NCI-H1105 (cell line): ENCODE results near the gene PSG7.
"Not testable (repeated sequence)": the region's sequence is repeated elsewhere in the genome, so short reads cannot be mapped to it uniquely, and the experiment has no call there.

Experiments used
- DNase-seq: peaks from one replicate; lab custom pipeline; 2025; lab: John Stamatoyannopoulos, UW

Gene PSG7

DNA sequence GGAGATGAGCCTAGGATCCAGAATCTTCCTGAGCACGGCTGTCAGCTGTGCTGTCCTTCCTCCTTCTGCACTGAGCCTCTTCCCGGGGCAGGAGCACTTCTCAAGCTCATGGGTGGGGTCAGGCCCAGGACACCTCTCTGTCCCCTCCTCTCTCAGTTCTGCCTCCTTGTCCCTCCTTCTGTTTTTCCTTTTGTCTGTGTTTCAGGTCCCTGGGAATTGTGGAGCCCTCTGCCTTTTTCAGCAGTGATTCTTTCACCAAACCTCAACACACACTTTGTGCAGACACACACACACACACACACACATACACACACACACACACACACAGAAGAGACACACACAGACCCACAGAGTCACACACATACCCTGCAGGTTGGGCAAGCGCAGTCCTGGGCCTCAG lies at the start of gene PSG7:
Gene PSG7, minus strand, starts transcription at position 101 of the 400 bp plus-strand sequence. CDS start 131 bp downstream, outside the sequence.
- not testable (repeated sequence) for DNase-seq

DNA sequence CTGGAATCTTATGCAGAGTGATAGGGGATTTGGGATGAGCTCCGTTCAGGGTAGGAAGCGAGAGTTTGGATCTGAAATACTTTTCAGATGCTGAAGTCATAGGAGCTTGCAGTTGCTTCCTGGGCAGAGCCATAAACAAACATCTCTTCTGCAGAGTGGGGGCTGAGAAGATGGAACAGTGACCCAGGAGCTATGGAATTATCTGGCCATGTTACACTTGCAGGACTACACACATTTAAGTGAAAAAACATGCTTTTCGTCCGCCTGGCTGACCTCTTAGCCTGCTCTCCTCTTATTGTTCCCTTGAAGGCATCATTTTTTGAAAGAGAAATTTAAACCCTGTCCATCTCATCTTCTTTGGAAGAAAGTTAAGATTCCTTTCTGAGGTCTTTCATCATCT lies 48.6 kb upstream of the PSG7 start:
- DNase-seq = no peak

DNA sequence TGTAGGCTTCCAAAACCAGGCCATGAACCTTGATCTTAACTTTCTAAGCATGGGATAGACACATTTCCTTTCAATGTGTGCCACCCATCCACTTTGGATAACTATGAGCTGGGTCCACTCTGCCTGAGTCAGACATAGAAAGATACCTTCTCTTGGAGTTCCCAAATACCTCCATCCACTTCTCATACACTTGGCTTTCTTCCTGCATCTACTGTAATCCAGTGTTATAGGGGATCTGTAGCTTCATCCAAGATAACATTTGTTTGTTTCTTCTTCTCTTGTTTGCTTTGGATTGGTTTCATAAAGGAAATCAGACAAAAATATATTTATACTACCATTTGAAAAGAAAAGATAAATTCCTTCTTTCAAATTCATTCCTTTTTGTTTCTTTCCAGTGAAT lies 45.1 kb upstream of the PSG7 start:
- DNase-seq = not testable (repeated sequence)

DNA sequence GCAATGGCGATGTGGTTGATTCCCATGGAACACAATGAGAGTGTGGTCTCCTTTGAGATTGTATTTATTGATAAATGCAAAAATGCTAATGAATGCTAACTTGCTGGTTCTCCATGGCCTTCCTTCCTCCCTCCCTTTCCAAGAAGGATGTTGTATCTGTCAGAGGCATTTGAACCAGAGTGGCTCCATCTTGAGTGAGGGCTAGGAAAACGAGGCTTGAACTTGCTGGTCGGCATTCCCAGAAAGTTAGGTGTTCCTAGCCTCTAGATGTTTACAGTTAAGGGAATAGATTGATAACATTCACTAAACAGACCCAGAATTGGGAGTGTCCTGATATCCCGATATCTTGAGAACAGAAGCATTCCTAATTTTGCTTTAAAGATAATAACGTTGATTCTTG lies 34.4 kb upstream of the PSG7 start:
- DNase-seq = not testable (repeated sequence)

DNA sequence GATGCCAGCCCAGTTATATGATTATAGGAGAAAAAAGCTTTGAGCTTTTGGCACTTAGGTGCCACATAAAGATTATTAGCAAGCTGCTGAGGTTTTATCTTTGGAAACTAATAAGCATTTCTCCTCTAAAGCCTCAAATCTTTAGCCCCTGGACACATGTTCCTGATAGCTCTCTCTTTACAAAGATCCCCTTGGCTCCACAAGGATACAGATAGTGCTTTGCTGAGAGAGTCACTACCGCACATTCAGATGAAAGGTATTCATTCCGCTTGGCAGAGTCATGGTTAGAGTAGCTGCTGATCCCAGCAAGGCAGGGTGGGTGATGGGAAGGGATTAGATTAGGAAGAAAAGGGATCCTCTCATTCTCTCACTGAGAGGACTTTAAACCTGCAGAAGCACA lies 28.2 kb upstream of the PSG7 start:
- DNase-seq = no peak

DNA sequence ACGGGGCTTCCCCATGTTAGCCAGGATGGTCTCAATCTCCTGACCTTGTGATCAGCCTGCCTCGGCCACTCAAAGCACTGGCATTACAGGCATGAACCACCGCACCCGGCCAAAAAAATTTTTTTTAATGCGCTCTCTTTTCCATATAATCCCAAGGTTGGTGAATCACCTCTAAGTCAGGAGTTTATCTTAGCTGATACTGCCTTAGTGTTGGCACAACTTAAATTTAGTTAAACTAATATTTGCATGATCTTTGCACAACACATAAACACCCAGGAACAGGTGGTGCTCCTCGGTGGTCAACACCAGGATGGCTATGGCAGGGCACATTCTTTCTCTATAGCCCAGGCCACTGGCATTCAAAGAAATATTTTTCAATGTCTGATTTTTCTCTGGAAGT lies 24.1 kb upstream of the PSG7 start:
- DNase-seq = no peak

DNA sequence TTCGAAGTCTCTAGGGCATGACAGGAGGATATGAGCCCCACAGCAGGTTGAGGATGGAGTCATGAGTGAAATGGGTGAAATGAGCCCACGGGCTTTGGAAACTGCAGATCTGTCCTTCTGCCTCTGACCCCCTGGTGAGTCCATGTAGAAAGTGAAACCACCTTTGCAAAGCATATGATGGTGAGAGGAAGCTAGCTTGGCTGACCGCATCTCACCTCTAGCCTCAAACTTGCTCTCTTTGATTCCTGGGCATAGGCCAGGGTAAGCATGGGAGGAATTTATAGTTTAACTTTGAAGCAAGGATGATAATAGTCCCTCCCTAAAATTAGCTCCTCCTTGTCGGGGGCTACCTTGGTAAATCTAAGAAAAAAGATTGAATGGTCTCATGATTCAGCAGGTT lies 15.1 kb upstream of the PSG7 start:
- not testable (repeated sequence) for DNase-seq

DNA sequence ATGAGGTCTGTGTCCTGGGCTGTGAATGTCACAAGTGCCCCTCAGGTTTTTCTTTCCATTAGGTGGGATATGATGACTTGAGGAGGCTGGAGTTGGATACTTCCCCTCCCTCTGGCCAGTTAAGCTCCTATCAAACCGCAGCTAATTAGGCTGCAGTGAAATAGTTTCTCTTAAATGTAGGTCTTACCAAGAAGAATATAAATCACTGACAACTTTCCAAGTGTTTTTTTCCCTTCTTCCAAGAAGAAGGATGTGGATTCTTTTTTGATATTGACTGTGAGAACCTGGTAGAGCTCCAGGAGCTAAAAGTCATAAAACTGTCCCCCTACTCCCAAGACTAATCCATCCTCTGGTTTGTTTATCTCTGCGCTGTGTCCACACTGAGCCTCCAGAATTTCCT lies 14.5 kb upstream of the PSG7 start:
- DNase-seq = not testable (repeated sequence)

DNA sequence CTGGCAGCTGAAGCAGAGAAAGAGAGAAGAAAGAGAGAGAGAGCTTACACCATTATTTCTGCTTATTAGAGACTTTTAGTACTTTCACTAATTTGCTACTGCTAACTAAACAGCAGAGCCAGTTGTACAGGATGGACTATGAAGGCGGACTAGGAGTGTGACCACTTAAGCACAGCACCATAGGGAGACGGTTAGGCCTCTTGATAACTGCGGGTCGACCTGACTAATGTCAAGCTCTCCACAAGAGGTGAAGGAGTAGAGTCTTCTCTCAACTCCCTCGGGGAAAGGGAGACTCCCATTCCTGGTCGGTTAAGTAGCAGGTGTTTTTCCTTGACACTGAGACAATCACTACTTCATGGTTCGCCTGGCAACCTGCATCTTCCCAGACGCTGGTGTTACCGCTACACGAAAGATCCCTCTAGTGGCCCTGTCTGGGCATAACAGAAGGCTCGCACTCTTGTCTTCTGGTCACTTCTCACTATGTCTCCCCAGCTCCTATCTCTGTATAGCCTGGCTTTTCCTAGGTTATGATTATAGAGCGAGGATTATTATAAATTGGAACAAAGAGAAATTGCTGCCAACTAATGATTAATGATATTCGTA lies 5.3 kb upstream of the PSG7 start:
- no peak for DNase-seq

DNA sequence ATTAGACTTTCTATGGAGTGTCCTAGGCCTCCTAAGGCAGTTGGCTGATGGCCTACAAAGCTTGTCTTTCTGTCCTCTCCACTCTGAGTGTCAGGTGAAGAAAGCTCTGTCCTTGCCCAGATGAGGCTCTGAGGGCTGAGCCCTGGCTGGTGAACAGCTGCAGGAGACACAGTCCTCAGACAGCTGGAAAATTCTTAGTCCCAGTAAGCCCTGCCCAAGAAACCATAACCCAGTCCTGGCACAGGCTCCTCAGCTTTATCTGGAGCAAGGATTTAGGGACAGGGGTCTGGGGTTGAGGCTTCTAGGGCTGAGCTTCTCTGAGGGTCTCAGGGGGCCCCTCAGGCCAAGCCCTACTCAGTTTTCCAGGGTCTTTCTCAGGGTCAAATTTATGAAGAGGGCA lies 2.3 kb downstream of the PSG7 start:
- not testable (repeated sequence) for DNase-seq

DNA sequence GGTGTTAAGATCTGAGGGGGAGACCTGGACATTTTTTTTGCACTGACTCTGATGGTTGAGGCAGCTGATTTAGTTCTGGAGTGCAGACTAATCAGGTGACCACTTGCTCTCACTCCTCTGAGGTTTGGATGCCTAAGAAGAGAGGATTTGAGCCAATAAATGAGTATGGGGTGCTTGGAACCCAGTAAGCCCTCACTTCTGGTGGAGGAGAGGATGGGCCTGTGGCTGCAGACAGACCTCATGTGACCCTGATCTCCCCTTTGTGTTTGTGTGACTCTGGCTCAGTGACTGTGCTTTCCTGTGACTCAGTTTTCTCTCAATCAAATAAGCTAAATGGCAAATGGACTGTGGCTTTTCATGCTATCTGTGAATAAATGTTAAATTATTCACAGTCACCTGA lies 2.8 kb downstream of the PSG7 start:
- DNase-seq = not testable (repeated sequence)

DNA sequence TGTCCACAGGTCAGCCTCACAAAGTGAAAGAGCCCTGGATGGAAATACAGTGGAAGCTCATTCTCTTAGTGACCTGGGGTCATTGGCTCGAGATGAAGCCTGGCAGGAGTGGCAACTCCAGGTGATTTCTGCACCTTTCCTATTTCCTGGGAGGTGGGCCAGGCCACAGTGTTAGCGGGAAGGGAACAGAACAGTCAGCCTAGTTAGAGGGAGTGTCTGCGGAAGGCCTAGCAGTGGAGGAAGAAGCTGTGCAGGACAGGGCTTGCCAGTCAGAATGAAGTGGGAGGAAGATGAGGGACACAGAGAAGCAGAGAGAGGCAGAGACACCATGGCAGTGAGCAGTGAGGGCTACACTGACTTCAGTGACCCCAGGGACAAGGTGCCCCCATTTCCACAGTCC lies 3.6 kb downstream of the PSG7 start:
- DNase-seq = not testable (repeated sequence)

DNA sequence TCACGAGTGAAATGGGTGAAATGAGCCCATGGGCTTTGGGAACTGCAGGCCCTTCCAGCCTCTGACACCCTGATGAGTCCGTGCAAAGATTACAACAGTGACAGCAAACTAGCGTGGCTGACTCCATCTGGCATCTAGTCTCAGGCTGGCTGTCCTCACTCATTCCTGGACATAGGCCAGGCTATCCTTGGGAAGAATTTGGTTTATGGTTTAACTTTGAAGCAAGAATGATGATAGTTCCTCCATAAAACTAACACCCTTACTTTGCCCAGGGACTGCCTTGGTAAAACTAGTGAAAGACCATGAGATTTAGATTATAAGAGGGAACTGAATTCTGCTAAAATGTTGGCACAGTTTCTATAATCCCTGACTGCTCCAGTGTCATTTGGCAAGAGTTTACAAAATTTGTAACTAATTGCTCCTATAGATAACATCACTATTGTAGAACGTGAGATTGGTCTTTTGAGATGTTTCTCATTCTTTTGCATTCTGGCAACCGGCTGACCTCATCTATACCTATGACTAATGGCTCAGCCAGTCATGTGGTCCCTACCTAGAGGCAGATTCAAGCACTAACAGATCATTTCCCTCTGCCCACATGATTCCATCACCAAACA lies 4.4 kb downstream of the PSG7 start:
- DNase-seq = not testable (repeated sequence)

DNA sequence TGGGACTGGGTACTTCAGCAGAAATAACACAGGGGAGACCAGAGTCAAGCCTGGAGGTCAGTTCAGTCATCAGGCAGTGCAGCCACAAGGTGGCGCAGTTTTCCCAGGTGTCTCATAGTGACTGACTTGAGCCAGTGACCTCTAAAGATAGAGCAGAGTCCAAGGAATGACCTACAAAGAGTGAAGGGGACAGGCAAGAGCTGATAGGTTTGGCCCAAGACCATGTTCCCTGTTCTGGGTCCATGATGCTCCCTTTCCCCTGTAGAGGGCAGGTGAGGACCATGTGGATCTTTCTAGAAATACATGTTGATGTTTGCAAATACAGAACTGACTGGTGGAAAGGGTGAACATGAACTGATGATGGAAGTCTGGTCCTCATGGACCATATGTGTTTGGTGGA lies 6.8 kb downstream of the PSG7 start:
- DNase-seq = not testable (repeated sequence)

DNA sequence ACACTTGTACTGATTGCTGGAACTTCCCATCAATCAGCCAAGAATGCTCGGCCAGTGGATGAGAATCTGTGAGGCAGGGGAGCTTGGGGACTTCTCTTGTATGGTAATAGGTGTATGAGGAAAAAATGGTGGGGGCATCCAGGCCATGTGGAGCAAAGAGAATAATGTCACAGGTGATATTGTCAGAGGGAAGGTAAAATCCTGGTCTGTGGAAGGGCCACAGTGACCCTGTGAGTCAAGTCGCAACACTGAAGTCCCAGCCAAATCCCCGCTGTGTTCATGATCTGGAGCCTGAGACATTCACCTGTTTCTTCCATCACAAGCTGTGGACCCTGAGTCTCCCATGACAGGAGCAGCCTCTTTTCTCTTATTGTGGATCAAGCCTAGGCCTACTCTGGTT lies 8.1 kb downstream of the PSG7 start:
- no peak for DNase-seq

DNA sequence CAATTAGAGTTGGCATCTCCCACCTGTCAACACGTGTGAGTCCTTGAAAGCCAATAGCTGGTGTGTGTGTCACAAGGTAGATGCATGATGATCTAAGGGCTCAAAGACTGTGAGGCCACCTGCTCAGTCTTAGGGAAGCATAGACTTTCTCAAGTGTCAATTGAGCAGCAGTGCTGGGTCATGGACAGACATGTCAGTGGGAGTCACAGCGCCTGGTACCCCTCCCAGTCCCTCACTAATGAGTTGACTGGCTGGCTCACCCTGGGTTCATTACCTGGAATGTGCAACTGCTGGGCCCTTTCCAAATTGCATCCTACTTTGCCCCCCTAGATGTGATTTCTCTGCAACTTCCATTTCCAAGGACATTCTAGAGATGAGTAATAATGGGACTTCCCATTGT lies 10.2 kb downstream of the PSG7 start:
- no peak for DNase-seq

DNA sequence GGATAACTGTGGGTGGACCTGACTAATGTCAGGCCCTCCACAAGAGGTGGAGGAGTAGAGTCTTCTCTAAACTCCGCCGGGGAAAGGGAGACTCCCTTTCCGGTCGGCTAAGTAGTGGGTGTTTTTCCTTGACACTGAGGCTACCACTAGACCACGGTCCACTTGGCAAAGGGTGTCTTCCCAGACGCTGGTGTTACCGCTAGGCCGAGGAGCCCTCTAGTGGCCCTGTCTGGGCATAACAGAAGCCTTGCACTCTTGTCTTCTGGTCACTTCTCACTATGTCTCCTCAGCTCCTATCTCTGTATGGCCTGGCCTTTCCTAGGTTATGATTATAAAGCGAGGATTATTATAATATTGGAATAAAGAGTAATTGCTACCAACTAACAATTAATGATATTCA lies 13.9 kb downstream of the PSG7 start:
- DNase-seq = peak; percentile 10

DNA sequence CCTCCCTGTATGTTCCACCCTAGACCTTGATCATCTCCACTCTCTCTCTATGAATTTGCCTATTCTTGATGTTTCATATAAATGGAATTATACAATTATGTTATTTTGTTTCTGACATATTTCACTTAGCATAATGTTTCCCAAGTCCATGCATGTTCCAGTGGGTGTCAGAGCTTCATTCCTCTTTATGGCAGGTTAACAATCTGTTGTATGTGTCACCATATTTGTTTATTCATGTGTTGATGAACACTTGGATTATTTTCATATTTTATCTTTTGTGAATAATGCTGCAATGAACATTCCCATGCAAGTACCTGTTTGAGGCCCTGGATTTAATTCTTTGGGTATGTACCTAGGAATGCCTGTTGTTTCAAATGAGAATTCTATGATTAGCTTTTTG lies 16.0 kb downstream of the PSG7 start:
- DNase-seq = not testable (repeated sequence)

DNA sequence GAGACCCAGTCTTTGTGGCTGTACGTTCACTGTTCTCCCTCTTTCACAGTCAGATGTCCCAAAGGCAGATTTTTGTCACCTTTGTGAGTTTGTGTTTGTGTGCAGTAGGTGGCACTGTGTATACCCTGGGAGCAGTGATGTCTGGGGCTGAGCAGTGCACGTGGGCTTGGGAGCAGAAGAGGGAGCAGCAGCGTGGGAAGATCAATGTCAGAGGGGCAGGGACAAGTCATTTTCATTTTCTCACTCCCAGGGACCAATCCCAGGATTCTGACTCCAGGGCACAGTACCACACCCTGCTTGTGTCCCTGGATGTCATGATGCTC lies 17.3 kb downstream of the PSG7 start:
- no peak for DNase-seq

DNA sequence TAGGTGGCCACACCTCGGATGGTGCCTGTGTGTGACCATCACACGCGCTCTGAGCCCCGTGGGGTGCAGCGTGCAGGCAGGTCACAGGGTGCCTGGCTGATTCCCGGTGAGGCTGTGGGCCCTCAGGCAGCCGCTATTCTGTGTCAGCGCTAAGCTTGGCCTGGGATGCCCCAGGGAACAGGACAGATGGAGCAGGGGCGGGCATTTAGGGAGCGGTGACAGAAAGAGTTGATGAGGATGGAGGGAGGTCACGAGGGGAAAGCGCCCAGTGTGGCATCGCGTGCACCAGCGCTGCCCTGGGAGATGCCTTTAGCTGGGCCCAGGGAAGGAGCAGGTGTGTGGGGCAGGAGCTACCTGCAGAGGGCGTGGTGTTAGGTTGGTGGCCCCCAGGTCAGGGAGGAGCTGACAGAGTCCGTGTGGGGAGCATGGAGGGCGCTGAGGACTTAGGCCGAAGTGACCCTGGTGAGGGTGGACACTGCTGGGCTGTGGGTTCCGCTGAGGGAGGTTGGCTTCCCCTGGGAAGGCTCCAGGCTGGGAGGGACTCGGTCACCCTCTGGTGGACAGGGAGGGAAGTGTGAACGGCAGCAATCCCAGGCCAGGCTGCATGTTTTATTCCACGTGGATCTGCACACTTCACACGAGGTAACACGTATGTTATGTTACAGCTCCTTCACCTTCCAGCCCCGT lies 17.8 kb downstream of the PSG7 start:
- DNase-seq = not testable (repeated sequence)

DNA sequence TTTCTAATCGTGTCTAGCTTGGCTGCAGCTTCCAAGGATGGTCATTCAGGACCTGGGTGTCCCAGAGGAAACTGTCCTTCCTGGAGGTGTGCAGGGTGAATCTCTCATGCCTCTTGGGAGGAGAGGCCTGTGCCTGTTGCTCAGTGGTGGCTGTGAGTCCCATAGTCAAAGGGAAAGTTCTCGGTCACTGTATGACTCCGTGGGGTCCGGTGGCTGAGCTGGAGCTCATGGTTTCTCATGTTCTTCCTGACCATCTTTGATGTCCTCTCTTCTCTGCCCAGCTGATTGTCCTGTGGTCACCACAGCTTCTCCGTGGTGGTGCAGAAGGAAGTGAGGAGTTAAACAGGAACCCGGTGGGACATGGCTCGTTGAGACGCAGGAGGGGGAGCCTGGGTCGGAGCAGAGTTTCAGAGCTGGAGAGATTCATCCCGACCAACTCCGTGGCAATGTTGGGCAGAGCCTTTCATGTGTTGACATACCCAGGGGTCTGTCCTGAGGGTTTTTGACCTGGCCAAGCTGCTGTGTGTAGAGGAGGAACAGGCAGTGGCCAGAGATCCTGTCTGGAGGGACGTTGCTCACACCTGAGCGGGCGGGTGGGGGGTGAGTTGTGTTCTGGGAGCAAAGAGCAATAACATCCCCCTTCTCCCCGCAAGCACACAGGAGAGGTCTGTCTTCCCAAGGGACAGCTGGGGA lies 18.5 kb downstream of the PSG7 start:
- DNase-seq = not testable (repeated sequence)

DNA sequence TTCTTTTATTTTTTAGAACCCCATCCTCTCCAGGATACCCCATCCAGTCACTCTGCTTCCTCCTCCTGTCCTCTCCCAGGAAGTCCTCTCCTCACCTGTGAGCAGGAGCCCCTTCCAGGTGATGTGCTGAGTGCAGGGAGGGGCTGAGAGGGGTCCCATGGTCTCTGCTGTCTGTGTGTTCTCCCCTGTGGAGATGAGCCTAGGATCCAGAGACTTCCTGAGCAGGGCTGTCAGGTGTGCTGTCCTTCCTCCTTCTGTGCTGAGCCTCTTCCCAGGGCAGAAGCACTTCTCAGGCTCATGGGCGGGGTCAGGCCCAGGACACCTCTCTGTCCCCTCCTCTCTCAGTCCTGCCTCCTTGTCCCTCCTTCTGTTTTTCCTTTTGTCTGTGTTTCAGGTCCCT lies 19.4 kb downstream of the PSG7 start, which contains the start of gene PSG6:
Gene PSG6, minus strand, starts transcription at position 261 of the 400 bp plus-strand sequence. Its CDS starts 102 bp downstream, at position 159.
- not testable (repeated sequence) for DNase-seq

DNA sequence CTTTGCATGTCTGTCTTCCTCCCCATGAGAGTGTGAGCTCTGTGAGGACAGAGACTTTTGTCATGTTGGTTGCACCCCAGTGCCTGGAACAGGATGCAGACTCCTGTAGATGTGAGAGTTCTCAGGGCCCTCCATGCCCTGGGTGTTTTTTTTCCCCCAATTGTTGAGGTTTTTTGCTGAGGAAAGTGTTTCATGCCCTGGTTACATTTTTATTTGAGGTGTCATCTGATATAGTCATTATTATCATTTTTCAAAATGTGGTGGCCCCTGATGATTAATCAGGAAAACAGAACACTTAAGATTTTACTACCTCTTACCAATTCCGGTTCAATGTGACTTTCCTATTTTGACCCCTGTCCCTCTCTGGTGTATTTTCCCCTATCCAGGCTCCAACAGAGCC lies 20.1 kb downstream of the PSG7 start:
- DNase-seq = not testable (repeated sequence)
